Measurements from ENCODE around the gene SLC7A5.
"Not testable (repeated sequence)": the region's sequence is repeated elsewhere in the genome, so short reads cannot be mapped to it uniquely, and the experiment has no call there.

The SLC7A5 gene

GRCh38 chr16:87881324-87882200, 12.3 kb upstream of the SLC7A5 start:
- FAIRE-seq (no peak), DNase-seq (ENCODE audit: insufficient read length) (no peak)
- TF ChIP-seq TAF1 (IDR thresholded peaks at IDR 0.05; ENCODE audit: borderline replicate concordance, low read depth, low read length): no peak
- TF ChIP-seq POLR2A (IDR thresholded peaks at IDR 0.05; ENCODE audit: low read depth, low read length): no peak
- no peak for TF ChIP-seq POLR2AphosphoS5 (IDR thresholded peaks at IDR 0.05; ENCODE audit: low read depth, low read length)

- DNase-seq (ENCODE audit: insufficient read length) (no peak), FAIRE-seq (no peak)
- TF ChIP-seq TAF1 (IDR thresholded peaks at IDR 0.05; ENCODE audit: borderline replicate concordance, low read depth, low read length): no peak
- no peak for TF ChIP-seq POLR2A (IDR thresholded peaks at IDR 0.05; ENCODE audit: low read depth, low read length)
- TF ChIP-seq POLR2AphosphoS5 (IDR thresholded peaks at IDR 0.05; ENCODE audit: low read depth, low read length): no peak
These were observed 10.9 kb upstream of the SLC7A5 start for GRCh38 chr16:87880117-87880696.

DNA sequence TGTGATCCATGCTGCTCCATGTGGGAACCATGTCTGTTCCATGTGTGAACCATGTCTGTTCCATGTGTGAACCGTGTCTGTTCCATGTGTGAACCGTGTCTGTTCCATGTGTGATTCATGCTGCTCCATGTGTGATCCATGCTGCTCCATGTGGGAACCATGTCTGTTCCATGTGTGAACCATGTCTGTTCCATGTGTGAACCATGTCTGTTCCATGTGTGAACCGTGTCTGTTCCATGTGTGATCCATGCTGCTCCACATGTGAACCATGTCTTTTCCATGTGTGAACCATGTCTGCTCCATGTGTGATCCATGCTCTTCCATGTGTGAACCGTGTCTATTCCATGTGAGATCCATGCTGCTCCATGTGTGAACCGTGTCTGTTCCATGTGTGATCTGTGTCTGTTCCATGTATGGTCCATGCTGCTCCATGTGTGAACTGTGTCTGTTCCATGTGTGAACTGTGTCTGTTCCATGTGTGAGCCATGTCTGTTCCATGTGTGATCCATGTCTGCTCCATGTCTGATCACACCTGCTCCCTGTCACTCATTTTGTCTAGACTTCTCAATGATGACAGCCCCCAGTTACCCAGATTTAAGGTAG, 10.2 kb upstream of the SLC7A5 start:
- not testable (repeated sequence) for FAIRE-seq; DNase-seq (ENCODE audit: insufficient read length)

GRCh38 chr16:87878704-87879103, 9.4 kb upstream of the SLC7A5 start:
- DNase-seq (ENCODE audit: insufficient read length) (no peak), FAIRE-seq (no peak)
- TF ChIP-seq POLR2AphosphoS5 (IDR thresholded peaks at IDR 0.05; ENCODE audit: low read depth, low read length): no peak
- no peak for TF ChIP-seq TAF1 (IDR thresholded peaks at IDR 0.05; ENCODE audit: borderline replicate concordance, low read depth, low read length)
- no peak for TF ChIP-seq POLR2A (IDR thresholded peaks at IDR 0.05; ENCODE audit: low read depth, low read length)

- TF ChIP-seq TAF1 (IDR thresholded peaks at IDR 0.05; ENCODE audit: borderline replicate concordance, low read depth, low read length) (no peak), POLR2A (IDR thresholded peaks at IDR 0.05; ENCODE audit: low read depth, low read length) (no peak), POLR2AphosphoS5 (IDR thresholded peaks at IDR 0.05; ENCODE audit: low read depth, low read length) (no peak)
- FAIRE-seq: no peak
- no peak for DNase-seq (ENCODE audit: insufficient read length)
These were observed 8.7 kb upstream of the SLC7A5 start for GRCh38 chr16:87877942-87878507.

- FAIRE-seq (no peak), DNase-seq (ENCODE audit: insufficient read length) (no peak)
- TF ChIP-seq POLR2A (IDR thresholded peaks at IDR 0.05; ENCODE audit: low read depth, low read length): no peak
- no peak for TF ChIP-seq TAF1 (IDR thresholded peaks at IDR 0.05; ENCODE audit: borderline replicate concordance, low read depth, low read length)
- TF ChIP-seq POLR2AphosphoS5 (IDR thresholded peaks at IDR 0.05; ENCODE audit: low read depth, low read length): no peak
These were observed 5.5 kb upstream of the SLC7A5 start for GRCh38 chr16:87874639-87875427.

DNA sequence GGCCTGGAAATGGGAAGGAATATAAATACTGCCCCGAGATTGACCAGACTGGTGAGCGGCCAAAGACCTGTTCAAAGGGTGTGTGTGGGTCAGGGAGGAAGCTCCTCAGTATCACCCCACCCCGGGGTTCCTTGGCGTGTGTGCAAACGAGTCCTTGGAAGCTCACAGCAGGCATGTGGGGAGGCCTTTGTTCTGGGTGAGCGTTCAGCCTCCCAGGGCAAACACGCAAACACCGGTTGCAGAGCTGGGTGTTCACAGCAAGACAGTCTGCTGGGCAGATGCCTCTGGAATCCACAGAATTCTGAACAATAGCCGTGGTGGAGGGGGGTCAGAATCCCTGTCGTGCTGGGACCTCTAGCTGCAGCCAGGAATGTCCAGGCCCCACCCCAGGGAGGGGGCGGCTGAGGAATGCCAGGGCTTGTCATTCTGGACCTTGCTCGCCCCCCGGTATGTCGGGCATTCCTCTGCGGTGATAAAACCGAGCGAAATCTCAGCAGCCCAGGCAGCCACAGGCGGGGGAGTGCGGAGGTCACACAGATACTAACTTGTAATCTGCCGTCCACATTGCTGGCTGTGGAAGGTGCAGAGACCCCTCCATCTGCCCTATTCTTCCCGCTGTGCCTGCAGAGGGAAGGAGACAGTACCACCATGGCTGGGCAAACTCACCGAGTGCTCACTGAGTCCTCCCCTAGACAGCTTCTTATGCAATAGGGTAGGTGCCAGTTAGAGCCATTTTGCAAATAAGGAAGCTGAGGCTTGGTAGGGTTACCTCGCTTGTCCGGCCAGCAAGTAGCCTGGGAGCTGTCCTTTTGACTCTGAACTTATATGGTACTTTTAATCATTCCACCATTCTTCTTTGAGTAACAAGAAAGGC, 1.3 kb upstream of the SLC7A5 start:
- FAIRE-seq; DNase-seq (ENCODE audit: insufficient read length): not testable (repeated sequence)

- not testable (repeated sequence) for FAIRE-seq; DNase-seq (ENCODE audit: insufficient read length)
These were observed 641 bp upstream of the SLC7A5 start for GRCh38 chr16:87869879-87870417.

GRCh38 chr16:87868254-87869029, 865 bp downstream of the SLC7A5 start:
- TF ChIP-seq POLR2A (IDR thresholded peaks at IDR 0.05; ENCODE audit: low read depth, low read length): 0 out of 2 replicates have a peak, but pooled peaks have one; percentile 23
- not testable (repeated sequence) for FAIRE-seq

GRCh38 chr16:87865902-87866555, 3.3 kb downstream of the SLC7A5 start:
- FAIRE-seq; DNase-seq (ENCODE audit: insufficient read length): not testable (repeated sequence)

More at GRCh38 chr16:87868254-87869029, 865 bp downstream of the SLC7A5 start:
- DNase-seq (ENCODE audit: insufficient read length): peak; percentile 32

Data from GM12892 (cell line).